ENCODE results near the gene TMEM151B. TPM values are rescaled to one million over a fixed set of nuclear protein-coding genes. Genes with fewer than 3 reads are reported as not detected.

The TMEM151B gene
- total and polyA plus RNA-seq, 2 of the 4 experiments (the other 2 are of a cell fraction) = not detected

DNA sequence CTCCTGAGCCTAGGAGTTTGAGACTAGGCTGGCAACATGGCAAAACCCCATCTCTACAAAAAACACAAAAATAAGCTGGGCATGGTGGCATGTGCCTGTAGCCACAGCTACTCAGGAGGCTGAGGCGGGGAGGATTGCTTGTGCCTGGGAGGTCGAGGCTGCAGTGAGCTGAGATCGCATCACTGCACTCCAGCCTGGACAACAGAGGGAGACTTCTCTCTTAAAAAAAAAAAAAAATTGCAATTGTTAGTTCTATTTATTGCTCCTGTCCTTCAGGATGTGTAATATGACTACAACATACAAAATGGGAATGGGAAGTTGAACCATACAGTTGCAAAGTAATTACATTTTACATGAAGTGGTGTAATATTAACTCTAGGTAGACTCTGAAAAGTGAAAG lies 51.0 kb downstream of the TMEM151B start:
- H4K5ac ChIP-seq (ENCODE audit: low read depth, low read length) = no peak overlapping the region
- no peak overlapping the region for H3K56ac ChIP-seq (ENCODE audit: extremely low read depth, insufficient read depth, low read length)
- no peak overlapping the region for H2AK9ac ChIP-seq (replicated peaks; ENCODE audit: low read depth, low read length, poor library complexity)
- no peak overlapping the region for H3K4me3 ChIP-seq (ENCODE audit: insufficient read depth, low read depth, low read length)
- no peak overlapping the region for H2AFZ ChIP-seq (replicated peaks; ENCODE audit: low read length, poor library complexity)
- ATAC-seq (ENCODE audit: low read depth) (no peak), DNase-seq (no peak)
- no peak overlapping the region for H2BK20ac ChIP-seq (ENCODE audit: low read depth, low read length)
- no peaks in the 10 kb centered on the region for H3K79me1 ChIP-seq (ENCODE audit: low read depth in 1 of 2, low read length in 2 of 2)
- H3K14ac ChIP-seq (replicated peaks; ENCODE audit: low read depth, low read length) = no peak overlapping the region
- intact Hi-C loops (cut with micrococcal nuclease) (no loop called here), in situ Hi-C loops (cut with MboI; ENCODE audit: low sequenced_read_pairs) (no loop called here), dilution Hi-C loops (cut with HindIII; ENCODE audit: low sequenced_read_pairs, unreplicated experiment) (no loop called here)
- no peak overlapping the region for H2BK120ac ChIP-seq (ENCODE audit: low read depth, low read length)
- H3K9ac ChIP-seq (ENCODE audit: low read depth, low read length) = no peak overlapping the region
- H3K27me3 ChIP-seq (ENCODE audit: control insufficient read depth, insufficient read depth, low read length) = peaks cover 41% of the 10 kb centered on the region
- H2BK5ac ChIP-seq (ENCODE audit: low read depth, low read length, poor library complexity, severe bottlenecking) = no peak overlapping the region
- H2AK5ac ChIP-seq (ENCODE audit: low read depth, low read length) = no peak overlapping the region
- ChIA-PET POLR2A (ENCODE audit: unreplicated experiment) (no interaction called here), CTCF (no interaction called here)
- no peak overlapping the region for H3K27ac ChIP-seq (ENCODE audit: insufficient read depth, low read length)
- TF ChIP-seq SMC3 (IDR thresholded peaks at IDR 0.05; ENCODE audit: low read depth, low read length) (no peak), CEBPB (IDR thresholded peaks at IDR 0.05; ENCODE audit: low read depth, low read length) (no peak), RFX5 (IDR thresholded peaks at IDR 0.05; ENCODE audit: low read depth, low read length) (no peak), NFE2L2 (IDR thresholded peaks at IDR 0.05; ENCODE audit: low read depth, low read length) (no peak), POLR2A (IDR thresholded peaks at IDR 0.05; ENCODE audit: low read depth, low read length) (no peak), RCOR1 (IDR thresholded peaks at IDR 0.05; ENCODE audit: insufficient replicate concordance, low read length) (no peak), FOS (IDR thresholded peaks at IDR 0.05; ENCODE audit: low read depth, low read length) (no peak)
- TF ChIP-seq, protein P1, sequence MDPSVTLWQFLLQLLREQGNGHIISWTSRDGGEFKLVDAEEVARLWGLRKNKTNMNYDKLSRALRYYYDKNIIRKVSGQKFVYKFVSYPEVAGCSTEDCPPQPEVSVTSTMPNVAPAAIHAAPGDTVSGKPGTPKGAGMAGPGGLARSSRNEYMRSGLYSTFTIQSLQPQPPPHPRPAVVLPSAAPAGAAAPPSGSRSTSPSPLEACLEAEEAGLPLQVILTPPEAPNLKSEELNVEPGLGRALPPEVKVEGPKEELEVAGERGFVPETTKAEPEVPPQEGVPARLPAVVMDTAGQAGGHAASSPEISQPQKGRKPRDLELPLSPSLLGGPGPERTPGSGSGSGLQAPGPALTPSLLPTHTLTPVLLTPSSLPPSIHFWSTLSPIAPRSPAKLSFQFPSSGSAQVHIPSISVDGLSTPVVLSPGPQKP (IDR thresholded peaks at IDR 0.05; ENCODE audit: borderline replicate concordance, low read depth, low read length) = no peak
- H3K4me1 ChIP-seq (ENCODE audit: control insufficient read depth, insufficient read depth, low read length) = no peaks in the 10 kb centered on the region
- H3K23ac ChIP-seq (ENCODE audit: low read depth, low read length) = no peak overlapping the region
- no peaks in the 10 kb centered on the region for H3K9me1 ChIP-seq (ENCODE audit: insufficient read depth, low read length)
- no peak overlapping the region for H3K4me2 ChIP-seq (ENCODE audit: low read depth, low read length)
- no peak overlapping the region for H4K91ac ChIP-seq (ENCODE audit: insufficient read depth, low read depth, low read length)
- H3K36me3 ChIP-seq (ENCODE audit: control insufficient read depth, insufficient read depth, low read length) = no peaks in the 10 kb centered on the region
- H2BK15ac ChIP-seq (ENCODE audit: low read depth, low read length) = no peak overlapping the region
- no TSS peak for BruUV-seq (replicated peaks)
- H4K20me1 ChIP-seq (ENCODE audit: insufficient read depth, low read length) = no peaks in the 10 kb centered on the region
- no peak overlapping the region for H3K4ac ChIP-seq (ENCODE audit: low read depth, low read length)
- no peak overlapping the region for H4K8ac ChIP-seq (ENCODE audit: low read depth in 2 of 2, low read length in 2 of 2)
- no peaks in the 10 kb centered on the region for H3K9me3 ChIP-seq (ENCODE audit: control insufficient read depth, insufficient read depth, low read length)
- no CpG with 5 or more reads among the region's 3 CpGs for WGBS, 2 experiments (ENCODE audit: extremely low coverage in 2 of 2, insufficient read length in 1 of 2)
- H3K18ac ChIP-seq (ENCODE audit: low read depth, low read length) = no peak overlapping the region
